Erythroblast (primary cell): ENCODE data around the gene FES.

ENCODE experiments used
- DNase-seq, 2 experiments: peaks; one replicate each; lab custom pipeline; 2025; lab: John Stamatoyannopoulos, UW
- GATA1 ChIP-seq: IDR thresholded peaks from 2 replicates; pipeline ENCODE4 v1.6.1; 2011; ENCODE audit warnings: low read depth, mild to moderate bottlenecking, control low read depth, low read length, moderate library complexity
- POLR2A ChIP-seq: IDR thresholded peaks from 2 replicates; pipeline ENCODE4 v1.6.1; 2011; ENCODE audit warnings: mild to moderate bottlenecking, low read length

FES gene

DNA sequence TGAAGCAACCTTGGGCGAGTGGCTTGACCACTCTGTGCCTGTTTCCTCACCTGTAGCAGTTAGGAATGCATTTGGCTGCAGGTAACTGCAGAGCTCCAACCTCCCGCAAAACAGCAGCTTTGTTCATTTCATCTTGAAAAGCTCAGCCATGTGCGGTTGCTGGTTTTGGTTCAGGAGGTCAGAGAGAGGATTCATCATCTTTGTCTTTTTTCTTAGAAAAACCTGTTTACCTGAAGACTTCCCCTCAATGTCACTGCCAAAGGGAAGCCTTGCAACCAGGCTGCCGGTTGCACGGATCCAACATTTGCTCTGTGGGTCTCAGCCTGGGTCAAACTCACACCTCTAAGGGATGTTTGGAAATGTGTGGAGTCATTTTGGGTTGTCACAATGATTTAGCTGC is 32.4 kb upstream of the FES start:
- TF ChIP-seq POLR2A (no peak), GATA1 (no peak)
- DNase-seq: no peak

DNA sequence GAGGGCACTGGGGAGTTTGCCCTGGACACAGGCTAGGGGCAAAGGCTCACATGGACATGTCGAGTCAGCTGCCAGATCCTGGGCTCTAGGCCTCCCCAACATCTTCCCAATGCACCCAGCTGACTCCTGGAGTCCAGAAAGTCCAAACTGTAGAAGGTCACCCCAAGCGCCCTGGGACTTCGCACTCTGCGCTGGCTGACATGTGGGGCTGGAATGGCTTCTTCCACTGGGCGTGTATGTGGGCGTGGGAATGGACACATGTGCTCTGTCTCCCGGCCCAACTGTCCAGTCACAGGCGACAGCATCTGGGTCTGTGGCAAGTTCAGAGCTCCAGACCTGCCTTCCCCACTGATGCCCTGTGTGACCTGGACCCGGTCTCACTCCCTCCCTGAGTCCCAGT is 29.2 kb upstream of the FES start:
- DNase-seq: no peak
- TF ChIP-seq GATA1 (no peak), POLR2A (no peak)

DNA sequence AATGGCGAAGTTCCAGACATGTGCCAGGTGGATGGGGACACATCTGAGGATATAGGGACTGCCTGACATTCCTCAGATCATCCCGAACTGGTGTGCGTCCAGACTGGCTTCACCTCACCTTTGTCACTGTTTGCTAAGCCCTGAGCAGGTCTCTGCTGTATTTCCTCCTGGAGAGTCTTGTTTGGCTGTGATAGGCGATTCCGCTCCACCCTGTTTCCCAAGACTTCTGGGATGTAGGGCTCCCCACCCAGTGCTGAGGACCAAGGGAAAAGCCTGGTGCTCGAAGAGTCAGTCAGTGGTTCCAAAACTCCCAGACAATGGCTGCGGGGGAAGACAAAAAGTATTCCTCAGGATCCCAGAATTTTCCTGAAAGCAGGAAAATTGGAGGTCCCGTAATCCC is 27.0 kb upstream of the FES start:
- DNase-seq: no peak
- TF ChIP-seq POLR2A: no peak
- TF ChIP-seq GATA1: no peak

DNA sequence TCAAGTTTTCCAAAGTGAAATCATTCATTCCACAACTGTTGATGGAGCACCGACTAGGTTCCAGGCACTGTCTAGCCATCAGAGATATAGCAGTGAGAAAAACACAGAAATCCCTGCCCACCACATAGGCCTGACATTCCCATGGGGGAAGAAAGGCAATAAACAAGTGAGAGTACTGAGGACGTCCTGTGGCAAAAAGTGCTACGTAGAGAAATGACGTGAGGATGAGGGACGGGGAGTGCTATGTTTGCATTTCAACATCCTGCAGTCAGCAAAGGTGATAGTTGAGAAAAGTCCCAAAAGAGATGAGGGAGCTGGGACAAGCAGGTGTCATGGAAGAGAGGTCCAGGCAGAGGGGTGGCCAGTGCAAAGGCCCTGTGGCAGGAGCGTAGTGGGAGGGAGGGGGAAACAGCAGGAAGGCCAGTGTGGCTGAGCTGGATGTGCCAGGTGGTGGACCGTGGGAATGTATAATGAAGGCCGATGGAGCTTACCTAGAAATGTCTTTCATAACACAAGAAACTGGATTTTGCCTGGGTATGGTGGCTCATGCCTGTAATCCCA is 26.3 kb upstream of the FES start:
- TF ChIP-seq GATA1: no peak
- no peak for TF ChIP-seq POLR2A
- no peak for DNase-seq

DNA sequence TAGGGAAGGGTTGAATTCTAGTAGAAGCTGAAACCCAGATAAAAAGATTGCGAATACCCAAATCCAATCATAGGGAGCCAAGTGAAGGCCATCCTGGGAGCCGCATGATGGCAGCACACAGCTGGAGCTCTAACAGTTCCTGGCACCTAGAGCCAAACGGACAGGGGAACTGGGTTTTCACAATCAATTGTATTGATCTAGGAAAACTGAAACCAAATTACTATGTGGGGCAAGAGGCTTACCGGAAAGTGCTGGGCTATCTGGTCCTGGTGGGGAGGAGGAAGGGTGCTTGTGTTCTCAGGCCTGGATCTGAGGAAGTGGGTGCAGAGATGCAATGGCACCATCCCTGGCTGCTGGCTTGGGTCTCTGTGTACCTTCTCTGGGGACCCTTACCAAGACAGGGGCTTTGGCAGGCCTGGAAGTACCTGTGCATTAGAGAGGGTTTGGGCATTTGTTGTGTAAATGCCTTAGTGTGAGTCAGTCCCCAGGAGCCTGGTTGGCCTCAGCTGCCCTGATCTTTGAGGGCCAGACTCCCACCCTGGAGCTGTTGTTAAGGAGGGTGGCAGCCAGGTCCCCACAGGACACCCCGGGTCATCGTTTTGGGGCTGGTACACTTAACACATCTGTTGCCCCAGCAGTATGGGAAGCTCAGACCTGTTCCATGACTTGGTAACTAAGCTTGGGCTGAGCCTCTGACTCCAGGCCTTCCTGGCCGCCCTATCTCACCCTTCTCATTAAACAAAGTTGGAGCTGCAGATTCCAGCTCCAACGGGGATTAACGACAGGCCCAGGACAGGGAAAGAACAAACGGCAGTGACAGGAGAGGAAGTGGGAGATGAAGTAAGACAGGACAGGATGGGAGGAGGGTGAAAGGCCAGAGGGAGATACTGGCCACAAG is 24.8 kb upstream of the FES start:
- no peak for TF ChIP-seq POLR2A
- TF ChIP-seq GATA1: no peak
- no peak for DNase-seq

DNA sequence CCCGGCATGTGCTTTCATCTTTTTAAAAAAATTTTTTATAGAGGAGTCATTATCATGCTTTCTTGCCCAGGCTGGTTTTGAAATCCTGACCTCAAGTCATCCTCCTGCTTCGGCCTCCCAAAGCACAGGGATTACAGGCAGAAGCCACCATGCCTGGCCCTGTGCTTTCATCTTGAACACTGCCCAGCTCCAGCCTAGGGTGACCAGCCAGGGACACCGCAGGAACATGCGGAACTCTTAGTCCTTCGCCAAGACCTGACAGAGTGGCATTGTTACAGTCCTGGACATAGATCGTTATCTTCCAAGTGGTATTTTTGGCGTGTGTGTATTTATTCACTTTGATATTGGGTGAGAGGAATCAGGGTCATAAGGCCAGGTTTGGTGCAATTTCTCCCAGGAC is 23.9 kb upstream of the FES start:
- no peak for DNase-seq
- TF ChIP-seq GATA1 (no peak), POLR2A (no peak)

DNA sequence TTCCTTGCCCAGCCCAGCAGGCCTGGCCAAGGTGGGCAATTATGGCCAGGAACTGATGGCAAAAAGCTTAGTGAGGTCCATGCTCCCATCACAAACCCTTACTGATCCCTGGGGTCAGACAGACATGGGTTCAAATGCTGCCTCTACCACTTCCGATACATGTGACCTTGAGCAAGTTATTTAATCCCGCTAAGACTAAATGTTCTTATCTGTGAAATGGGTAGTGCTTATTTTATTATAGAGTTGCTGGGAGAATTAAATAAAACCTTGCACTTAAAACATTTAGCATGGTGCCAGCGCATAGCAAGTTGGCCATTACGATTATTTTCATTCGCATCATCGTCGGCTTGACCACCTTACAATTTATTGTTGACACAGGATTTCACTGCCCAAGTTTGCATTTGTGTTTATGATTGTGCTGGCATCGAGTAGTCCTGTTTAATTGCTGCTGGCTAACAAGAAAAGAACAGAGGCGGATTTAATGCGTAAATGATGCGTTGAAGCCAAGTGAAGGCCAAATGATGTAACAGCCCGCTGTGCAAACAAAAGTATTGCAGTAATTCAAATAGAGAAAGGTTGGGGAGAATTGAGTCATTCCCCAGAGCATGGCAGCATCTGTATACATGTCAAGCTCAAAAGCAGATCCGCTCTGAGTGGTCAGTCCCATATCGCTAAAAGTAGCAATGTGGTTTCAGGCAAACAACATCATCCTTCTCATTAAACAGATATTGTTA is 23.2 kb upstream of the FES start:
- TF ChIP-seq GATA1: no peak
- TF ChIP-seq POLR2A: no peak
- DNase-seq: no peak

DNA sequence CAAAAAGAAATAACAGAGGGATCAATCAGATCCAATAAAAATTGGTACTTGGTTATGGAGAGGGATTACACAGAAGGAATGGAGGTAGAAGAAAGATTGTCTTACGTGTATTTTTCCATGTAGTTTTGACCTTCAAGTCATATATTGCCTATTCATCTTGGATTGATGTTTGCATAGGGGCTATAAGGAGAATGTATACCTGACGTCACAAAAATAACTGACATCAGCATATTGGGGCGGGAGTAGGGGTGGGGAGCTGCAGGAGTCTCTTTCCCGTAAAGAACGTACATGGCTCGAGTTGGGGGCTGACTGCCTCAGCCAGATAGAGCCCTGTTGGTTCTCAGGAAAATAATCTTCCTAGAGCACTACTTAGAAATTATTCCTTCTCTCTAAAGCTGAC is 21.8 kb upstream of the FES start:
- TF ChIP-seq POLR2A: no peak
- no peak for DNase-seq

DNA sequence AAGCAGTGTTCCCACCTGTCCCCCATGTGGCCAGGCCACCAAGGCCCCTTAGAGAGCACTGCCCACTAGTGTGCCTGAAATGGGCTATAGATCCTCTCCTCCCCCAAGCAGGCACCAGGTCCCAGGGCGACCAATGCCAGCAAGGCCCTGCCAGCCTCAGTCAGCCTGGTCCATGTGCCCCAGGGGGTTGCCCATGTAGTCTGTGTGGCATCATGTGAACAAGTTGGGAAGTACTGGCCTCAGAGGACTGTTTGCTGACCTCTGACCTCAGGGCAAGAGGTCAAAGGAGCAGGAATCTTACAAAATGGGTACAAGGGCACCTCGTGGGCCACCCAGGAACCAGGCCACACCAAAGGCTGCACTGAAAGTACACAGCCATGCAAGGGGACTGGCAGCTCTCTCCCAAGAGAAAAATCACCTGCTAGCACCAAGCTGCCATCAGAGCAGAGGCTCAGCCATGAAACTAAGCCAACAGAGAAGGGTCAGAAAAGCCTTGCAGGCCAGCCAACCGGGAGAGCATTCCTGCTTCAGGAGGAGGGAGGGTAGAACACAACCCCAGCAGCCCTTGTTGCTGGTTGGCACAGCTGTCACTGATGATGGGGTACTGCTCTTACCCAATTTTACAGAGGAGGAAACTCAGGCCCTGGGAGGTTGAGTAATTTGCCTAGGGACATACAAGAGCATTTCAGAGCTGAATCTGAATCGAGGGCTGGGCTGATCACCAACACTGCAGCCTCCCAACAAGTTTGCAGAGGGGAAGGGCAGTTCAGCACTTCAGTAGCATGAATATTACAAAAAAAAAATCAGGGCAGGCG is 21.1 kb upstream of the FES start:
- TF ChIP-seq GATA1: no peak
- no peak for TF ChIP-seq POLR2A
- no peak for DNase-seq

DNA sequence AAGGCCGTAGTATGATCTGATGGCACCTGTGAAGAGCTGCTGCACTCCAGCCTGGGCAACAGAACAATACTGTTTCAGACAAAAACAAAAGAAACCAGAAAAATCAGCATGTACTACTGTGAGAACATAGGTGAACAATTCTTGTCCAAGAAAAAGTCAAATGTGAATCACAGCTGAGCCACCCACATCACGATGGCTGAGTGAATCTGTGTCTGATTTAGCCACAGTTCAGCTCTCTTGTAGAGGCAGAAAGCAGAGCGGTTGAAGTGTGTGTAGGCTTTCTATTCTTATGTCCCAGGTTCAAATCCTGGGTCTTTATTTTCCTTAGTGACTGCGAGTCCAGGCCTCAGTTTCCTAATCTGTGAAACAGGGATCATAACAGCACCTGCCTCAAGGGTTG is 20.3 kb upstream of the FES start:
- no peak for TF ChIP-seq POLR2A
- DNase-seq: no peak

DNA sequence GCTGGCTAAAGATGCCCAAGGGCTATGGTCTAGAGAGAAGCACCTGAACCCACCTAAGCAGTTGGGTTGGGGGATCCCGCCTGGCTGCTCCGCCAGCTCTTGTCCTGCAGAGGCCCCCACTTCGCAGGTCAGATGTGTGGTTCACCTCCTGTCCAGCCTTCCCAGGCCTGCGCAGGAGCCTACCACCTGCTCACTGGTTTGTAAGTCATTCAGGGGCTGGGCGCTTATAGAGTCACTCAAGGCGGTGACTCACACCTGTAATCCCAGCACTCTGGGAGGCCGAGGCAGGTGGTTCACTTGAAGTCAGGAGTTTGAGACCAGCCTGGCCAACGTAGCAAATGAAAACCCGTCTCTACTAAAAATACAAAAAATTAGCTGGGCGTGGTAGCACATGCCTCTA is 19.8 kb upstream of the FES start:
- DNase-seq: no peak
- no peak for TF ChIP-seq POLR2A
- TF ChIP-seq GATA1: no peak

DNA sequence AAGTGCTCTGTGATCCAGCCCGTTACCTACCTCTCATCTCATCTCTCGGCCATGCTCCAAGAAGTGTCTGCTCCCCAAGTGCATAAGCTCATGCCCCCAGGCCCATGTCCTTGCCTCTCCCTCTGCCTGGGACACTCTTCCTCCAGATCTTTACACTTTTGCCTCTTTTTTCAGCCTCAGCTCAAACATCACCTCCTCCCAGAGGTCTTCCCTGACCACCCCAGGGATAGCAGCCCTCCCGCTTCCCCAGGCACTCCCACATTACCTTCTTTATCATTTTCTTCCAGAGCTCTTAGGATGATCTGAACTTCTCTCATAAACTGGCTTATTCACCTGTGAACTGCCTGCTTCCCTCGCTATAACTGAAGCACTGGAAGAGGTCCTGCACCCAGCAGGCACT is 18.6 kb upstream of the FES start:
- DNase-seq: no peak
- no peak for TF ChIP-seq GATA1
- no peak for TF ChIP-seq POLR2A

DNA sequence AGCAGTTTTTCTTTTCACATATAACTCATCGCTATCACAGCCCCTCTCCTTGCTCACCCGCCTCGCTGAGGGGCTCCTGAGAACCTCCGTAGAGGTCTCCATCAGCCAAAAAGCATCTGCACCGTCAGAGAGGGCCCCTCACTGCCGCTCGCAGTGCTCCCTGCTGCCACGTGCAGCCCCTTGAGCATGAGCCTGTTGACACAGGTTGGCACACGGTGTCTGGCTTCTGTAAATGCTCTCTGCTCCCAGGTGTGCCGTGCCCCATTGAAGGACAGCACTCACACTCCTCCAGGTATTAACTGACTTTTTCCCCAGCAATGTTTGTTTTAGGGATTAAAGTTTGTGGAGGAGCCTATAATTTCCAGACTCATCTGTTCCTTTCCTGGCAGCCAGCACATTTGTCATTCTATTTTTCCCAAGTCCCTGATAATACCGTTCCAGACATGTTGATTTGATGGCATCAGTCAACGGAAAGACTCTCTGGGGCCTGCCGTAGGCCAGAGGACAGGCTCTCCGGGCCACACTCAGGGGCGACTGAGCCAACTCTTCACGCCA is 18.1 kb upstream of the FES start:
- DNase-seq: no peak
- no peak for TF ChIP-seq POLR2A
- no peak for TF ChIP-seq GATA1
